OCI-LY7 (cell line): Measurements from ENCODE around the gene TDRD9. TPM values are rescaled to one million over a fixed set of nuclear protein-coding genes. Genes with fewer than 3 reads are reported as not detected.

ENCODE experiments used
- BruUV-seq: library from RNA; stranded (reverse); fragments of 400-500 nt; replicated peaks from 2 replicates; lab custom pipeline; 2021; lab: Mats Ljungman, UMichigan
- CTCF ChIA-PET: fragments of 300-600 bp; sonication (Branson Sonifier 250); formaldehyde crosslinking; loops from one replicate; lab custom pipeline; 2022; ENCODE audit warnings: antibody characterized with exemption; ENCODE audit not compliant: unreplicated experiment; lab: Charles Lee
- POLR2A ChIA-PET: fragments of 300-600 bp; sonication (Branson Sonifier 250); formaldehyde crosslinking; loops from one replicate; lab custom pipeline; 2022; ENCODE audit warnings: antibody characterized with exemption; lab: Charles Lee
- DNase-seq: peaks from one replicate; pipeline ENCODE4 v3.0.0-alpha.2; 2015; ENCODE audit warnings: low spot score
- H2AFZ ChIP-seq: fragments of 200-600 bp; sonication (generic), shearing (Covaris generic); 2 replicates; pipeline ENCODE4 v1.6.1; 2014; ENCODE audit warnings: mild to moderate bottlenecking, antibody characterized with exemption, low read length, moderate library complexity
- H3K27ac ChIP-seq: fragments of 200-600 bp; sonication (generic); 2 replicates; pipeline ENCODE4 v1.5.1; 2014; ENCODE audit warnings: mixed run types, low read depth, mild to moderate bottlenecking, moderate library complexity, low read length, inconsistent platforms; ENCODE audit not compliant: poor library complexity, severe bottlenecking
- H3K36me3 ChIP-seq: fragments of 200-600 bp; sonication (generic); 2 replicates; pipeline ENCODE4 v1.6.1; 2014; ENCODE audit warnings: mild to moderate bottlenecking, antibody characterized with exemption, low read length, moderate library complexity, mixed read lengths; ENCODE audit not compliant: insufficient read depth
- H3K4me1 ChIP-seq: fragments of 200-600 bp; sonication (generic); 2 replicates; pipeline ENCODE4 v1.5.1; 2014; ENCODE audit warnings: mild to moderate bottlenecking, low read length; ENCODE audit not compliant: insufficient read depth, poor library complexity, severe bottlenecking
- H3K4me2 ChIP-seq: fragments of 200-600 bp; sonication (generic); 2 replicates; pipeline ENCODE4 v1.6.1; 2014; ENCODE audit warnings: mild to moderate bottlenecking, low read length
- H3K4me3 ChIP-seq: fragments of 200-600 bp; sonication (generic); 2 replicates; pipeline ENCODE4 v1.5.1; 2014; ENCODE audit warnings: mild to moderate bottlenecking, low read depth, low read length; ENCODE audit not compliant: poor library complexity, severe bottlenecking
- H3K79me2 ChIP-seq: fragments of 200-600 bp; sonication (generic); 2 replicates; pipeline ENCODE4 v1.6.1; 2016; ENCODE audit warnings: low read depth, mild to moderate bottlenecking, low read length, moderate library complexity, mixed read lengths; ENCODE audit not compliant: insufficient read depth
- H3K9me2 ChIP-seq: fragments of 200-600 bp; sonication (generic); 2 replicates; pipeline ENCODE4 v1.6.1; 2016; ENCODE audit warnings: mild to moderate bottlenecking, low read length, mixed read lengths; ENCODE audit not compliant: insufficient read depth
- H3K9me3 ChIP-seq: fragments of 200-600 bp; sonication (generic); 2 replicates; pipeline ENCODE4 v1.6.1; 2014; ENCODE audit warnings: mild to moderate bottlenecking, mixed run types, low read length, mixed read lengths
- H4K20me1 ChIP-seq: fragments of 200-600 bp; sonication (generic); 2 replicates; pipeline ENCODE4 v1.6.1; 2014; ENCODE audit warnings: mild to moderate bottlenecking, antibody characterized with exemption, low read length, moderate library complexity, mixed read lengths; ENCODE audit not compliant: insufficient read depth
- CTCF ChIP-seq: fragments of 200-600 bp; sonication (generic); conservative IDR thresholded peaks from 2 replicates; pipeline ENCODE4 v1.5.1; 2014; ENCODE audit warnings: mild to moderate bottlenecking, antibody characterized with exemption, low read length, moderate library complexity, mixed read lengths
- EZH2phosphoT487 ChIP-seq: fragments of 200-600 bp; sonication (generic); IDR thresholded peaks from 2 replicates; pipeline ENCODE4 v1.6.1; 2018; ENCODE audit warnings: low read depth, borderline replicate concordance, mild to moderate bottlenecking, mixed run types, antibody characterized with exemption, low read length, moderate library complexity, mixed read lengths
- intact Hi-C: fragments of 100-400 bp; cut with micrococcal nuclease; formaldehyde crosslinking; loops from one replicate; pipeline ENCODE4 v1.10.0; 2022; ENCODE audit not compliant: unreplicated experiment
- total RNA-seq, 2 experiments: library from RNA; depleted of rRNA in 1 of 2; stranded (reverse); fragments of >200 nt in 1 of 2; shearing (Covaris generic) in 1 of 2; gene quantifications; 2 replicates each; pipeline ENCODE4 v1.2.3, GENCODE V29; 2014 to 2022

Gene TDRD9
- total RNA-seq, 2 experiments from 2014 or later = not detected

DNA sequence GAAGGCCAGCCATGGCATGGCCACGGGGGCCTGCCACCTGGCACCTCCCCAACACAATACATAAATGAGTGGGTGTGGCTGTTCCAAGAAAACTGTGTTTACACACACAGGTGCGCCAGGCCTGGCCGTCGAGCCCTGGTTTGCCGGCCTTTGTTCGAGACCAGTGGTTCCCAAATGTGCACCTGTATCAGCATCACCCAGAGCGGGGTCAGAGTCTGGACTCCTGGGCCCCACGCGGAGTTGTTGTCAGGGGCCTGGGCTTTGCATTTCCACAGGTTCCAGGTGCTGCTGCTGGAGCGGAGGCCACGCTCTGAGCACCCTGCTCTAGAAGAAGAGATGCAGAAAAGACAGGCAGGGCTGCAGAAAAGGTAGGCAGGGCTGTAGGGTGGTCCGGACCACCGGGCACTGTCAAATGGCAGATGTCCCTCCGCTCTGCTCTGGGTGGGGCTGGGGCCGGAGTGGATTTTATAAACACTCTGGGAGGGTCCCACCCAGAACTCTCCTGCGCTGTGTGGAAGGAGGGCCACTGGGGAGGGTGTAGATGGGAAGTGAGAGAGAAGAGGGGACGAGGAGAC is 153.1 kb downstream of the TDRD9 start:
- no peak for DNase-seq
- Histone ChIP-seq H4K20me1 (no peaks in the 10 kb centered on the region), H3K4me2 (no peak overlapping the region), H2AFZ (no peak overlapping the region), H3K9me2 (no peaks in the 10 kb centered on the region), H3K4me1 (peaks cover 5% of the 10 kb centered on the region), H3K4me3 (no peak overlapping the region), H3K36me3 (no peaks in the 10 kb centered on the region), H3K79me2 (no peaks in the 10 kb centered on the region), H3K27ac (no peak overlapping the region), H3K9me3 (no peaks in the 10 kb centered on the region)
- ChIA-PET POLR2A (no interaction called here), CTCF (no interaction called here)
- intact Hi-C loops = no loop called here
- BruUV-seq = no TSS peak
- TF ChIP-seq EZH2phosphoT487 (no peak), CTCF (no peak)

DNA sequence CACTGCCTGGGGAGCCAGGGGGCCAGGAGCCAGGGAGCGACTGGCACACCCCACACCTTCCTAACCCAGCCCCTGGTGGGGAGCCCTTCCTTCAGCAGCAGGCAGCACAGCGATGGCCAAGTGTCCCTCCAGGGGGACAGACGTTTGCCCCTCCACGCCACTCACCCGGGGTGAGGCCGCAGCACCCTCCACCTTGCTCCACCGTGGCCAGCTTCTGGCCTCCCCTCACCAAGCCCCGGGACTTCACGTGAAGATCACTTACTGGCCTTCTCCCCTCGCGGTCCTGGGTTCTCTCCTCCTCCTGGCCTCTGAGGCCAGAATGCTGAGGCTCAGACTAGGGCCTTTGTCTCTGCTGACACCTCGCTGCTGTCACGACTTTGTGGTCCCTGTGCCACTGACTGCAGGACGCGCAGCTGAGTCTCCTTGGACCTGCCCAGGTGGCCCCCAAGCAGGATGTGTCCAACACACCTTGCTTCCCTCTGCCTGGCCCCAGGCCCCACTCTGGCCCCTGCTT is 153.8 kb downstream of the TDRD9 start:
- no peaks in the 10 kb centered on the region for H3K9me3 ChIP-seq
- no peaks in the 10 kb centered on the region for H3K79me2 ChIP-seq
- H3K9me2 ChIP-seq = no peaks in the 10 kb centered on the region
- no peak overlapping the region for H3K4me2 ChIP-seq
- no peaks in the 10 kb centered on the region for H3K36me3 ChIP-seq
- ChIA-PET POLR2A (no interaction called here), CTCF (no interaction called here)
- H3K4me3 ChIP-seq = no peak overlapping the region
- no peak overlapping the region for H3K27ac ChIP-seq
- peaks cover 5% of the 10 kb centered on the region for H3K4me1 ChIP-seq
- DNase-seq = no peak
- H4K20me1 ChIP-seq = no peaks in the 10 kb centered on the region
- no TSS peak for BruUV-seq
- intact Hi-C loops = no loop called here
- no peak overlapping the region for H2AFZ ChIP-seq
- TF ChIP-seq EZH2phosphoT487 (no peak), CTCF (no peak)

GRCh38 chr14:104082807-104083206 is 154.6 kb downstream of the TDRD9 start:
- no peak for DNase-seq
- intact Hi-C loops = no loop called here
- ChIA-PET POLR2A (no interaction called here), CTCF (no interaction called here)
- H3K4me3 ChIP-seq = no peak overlapping the region
- H3K9me2 ChIP-seq = no peaks in the 10 kb centered on the region
- BruUV-seq = no TSS peak
- H3K79me2 ChIP-seq = no peaks in the 10 kb centered on the region
- H3K9me3 ChIP-seq = no peaks in the 10 kb centered on the region
- H3K4me1 ChIP-seq = peaks cover 5% of the 10 kb centered on the region
- H3K36me3 ChIP-seq = no peaks in the 10 kb centered on the region
- H3K27ac ChIP-seq = no peak overlapping the region
- H4K20me1 ChIP-seq = no peaks in the 10 kb centered on the region
- H3K4me2 ChIP-seq = no peak overlapping the region
- no peak overlapping the region for H2AFZ ChIP-seq
- no peak for TF ChIP-seq CTCF
- TF ChIP-seq EZH2phosphoT487 = no peak
